Vagina (tissue), 2 donors: Measurements from ENCODE around the gene SLC5A11. TPM values are rescaled to one million over a fixed set of nuclear protein-coding genes. Genes with fewer than 3 reads are reported as not detected.

Experiments used
- DNase-seq, 2 donors: peaks; one replicate each; pipeline ENCODE4 v3.0.0-alpha.2; 2017; ENCODE audit errors: extremely low spot score in 2 of 2
- H3K27ac ChIP-seq: fragments of 200-600 bp; sonication (generic); one replicate; pipeline ENCODE4 v1.5.1; 2019
- H3K27me3 ChIP-seq: fragments of 200-600 bp; sonication (generic); one replicate; pipeline ENCODE4 v1.5.1; 2019
- H3K36me3 ChIP-seq, 2 donors: fragments of 200-600 bp; sonication (generic); one replicate each; pipeline ENCODE4 v1.5.1; 2017 to 2019
- H3K4me1 ChIP-seq: fragments of 200-600 bp; sonication (generic); one replicate; pipeline ENCODE4 v1.5.1; 2019
- H3K4me3 ChIP-seq, 2 donors: fragments of 200-600 bp; sonication (generic); 1 replicate in 1 of 2; 2 replicates in 1 of 2; pipeline ENCODE4 v1.5.1; 2016 to 2019
- H3K9me3 ChIP-seq: fragments of 200-600 bp; sonication (generic); one replicate; pipeline ENCODE4 v1.5.1; 2019
- POLR2A ChIP-seq, 2 donors: fragments of 450-650 bp; IDR thresholded peaks; one replicate each; pipeline ENCODE4 v1.6.1; 2017; ENCODE audit warnings: antibody characterized with exemption in 2 of 2, mild to moderate bottlenecking in 2 of 2, moderate library complexity in 2 of 2
- POLR2AphosphoS5 ChIP-seq, 2 donors: sonication (generic); formaldehyde crosslinking; IDR thresholded peaks; one replicate each; pipeline ENCODE4 v1.9.0; 2017; ENCODE audit warnings: antibody characterized with exemption in 2 of 2, mild to moderate bottlenecking in 2 of 2, low read depth in 1 of 2; ENCODE audit not compliant: insufficient read depth in 1 of 2
- intact Hi-C: fragments of 100-400 bp; cut with DNase I; formaldehyde crosslinking; loops from one replicate; pipeline ENCODE4 v1.15.1; 2023
- total RNA-seq: library from RNA; depleted of rRNA; stranded (reverse); fragments of >200 nt; gene quantifications from one replicate; pipeline ENCODE4 v1.2.3, GENCODE V29; 2016
- TF ChIP-seq, protein P1 (sequence below), 3 experiments: fragments of 450-650 bp in 2 of 3; fragments of 200-600 bp in 1 of 3; sonication (generic) in 1 of 3; IDR thresholded peaks; one replicate each; pipeline ENCODE4 v1.5.1; 2017 to 2019; ENCODE audit warnings: antibody characterized with exemption in 3 of 3, mild to moderate bottlenecking in 2 of 3, moderate library complexity in 2 of 3

Gene SLC5A11
- total RNA-seq, 1 donor from 2014 or later = not detected

DNA sequence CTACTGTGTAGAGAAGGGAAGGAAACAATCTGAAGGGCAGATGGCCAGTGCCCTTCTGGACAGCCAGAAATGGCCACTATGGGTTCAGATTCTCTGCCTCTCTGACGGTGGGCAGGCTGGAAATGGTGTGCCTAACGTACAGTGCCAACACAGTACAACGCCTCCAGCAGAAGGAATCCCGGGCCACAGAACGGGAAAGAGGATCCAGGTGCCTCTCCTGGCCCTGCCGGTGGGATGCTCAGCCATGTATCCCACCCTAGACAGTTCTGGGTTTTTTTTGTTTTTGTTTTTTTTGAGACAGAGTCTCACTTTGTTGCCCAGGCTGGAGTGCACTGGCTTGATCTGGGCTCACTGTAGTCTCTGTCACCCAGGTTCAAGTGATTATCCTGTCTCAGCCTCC lies 71.5 kb downstream of the SLC5A11 start:
- H3K27ac ChIP-seq = no peak overlapping the region
- no peaks in the 10 kb centered on the region for H3K9me3 ChIP-seq
- no peaks in the 10 kb centered on the region for H3K4me1 ChIP-seq
- intact Hi-C loops = no loop called here
- no peak for TF ChIP-seq POLR2AphosphoS5 (IDR thresholded peaks at IDR 0.05; ENCODE audit: insufficient read depth in 1 of 2, low read depth in 1 of 2)
- TF ChIP-seq POLR2A (IDR thresholded peaks at IDR 0.05) = no peak
- TF ChIP-seq, protein P1, sequence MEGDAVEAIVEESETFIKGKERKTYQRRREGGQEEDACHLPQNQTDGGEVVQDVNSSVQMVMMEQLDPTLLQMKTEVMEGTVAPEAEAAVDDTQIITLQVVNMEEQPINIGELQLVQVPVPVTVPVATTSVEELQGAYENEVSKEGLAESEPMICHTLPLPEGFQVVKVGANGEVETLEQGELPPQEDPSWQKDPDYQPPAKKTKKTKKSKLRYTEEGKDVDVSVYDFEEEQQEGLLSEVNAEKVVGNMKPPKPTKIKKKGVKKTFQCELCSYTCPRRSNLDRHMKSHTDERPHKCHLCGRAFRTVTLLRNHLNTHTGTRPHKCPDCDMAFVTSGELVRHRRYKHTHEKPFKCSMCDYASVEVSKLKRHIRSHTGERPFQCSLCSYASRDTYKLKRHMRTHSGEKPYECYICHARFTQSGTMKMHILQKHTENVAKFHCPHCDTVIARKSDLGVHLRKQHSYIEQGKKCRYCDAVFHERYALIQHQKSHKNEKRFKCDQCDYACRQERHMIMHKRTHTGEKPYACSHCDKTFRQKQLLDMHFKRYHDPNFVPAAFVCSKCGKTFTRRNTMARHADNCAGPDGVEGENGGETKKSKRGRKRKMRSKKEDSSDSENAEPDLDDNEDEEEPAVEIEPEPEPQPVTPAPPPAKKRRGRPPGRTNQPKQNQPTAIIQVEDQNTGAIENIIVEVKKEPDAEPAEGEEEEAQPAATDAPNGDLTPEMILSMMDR (IDR thresholded peaks at IDR 0.05) = no peak
- H3K27me3 ChIP-seq = no peaks in the 10 kb centered on the region
- DNase-seq = no peak
- no peak overlapping the region for H3K4me3 ChIP-seq
- H3K36me3 ChIP-seq = peaks cover 0 to 53% of the 10 kb centered on the region in 2 donors

DNA sequence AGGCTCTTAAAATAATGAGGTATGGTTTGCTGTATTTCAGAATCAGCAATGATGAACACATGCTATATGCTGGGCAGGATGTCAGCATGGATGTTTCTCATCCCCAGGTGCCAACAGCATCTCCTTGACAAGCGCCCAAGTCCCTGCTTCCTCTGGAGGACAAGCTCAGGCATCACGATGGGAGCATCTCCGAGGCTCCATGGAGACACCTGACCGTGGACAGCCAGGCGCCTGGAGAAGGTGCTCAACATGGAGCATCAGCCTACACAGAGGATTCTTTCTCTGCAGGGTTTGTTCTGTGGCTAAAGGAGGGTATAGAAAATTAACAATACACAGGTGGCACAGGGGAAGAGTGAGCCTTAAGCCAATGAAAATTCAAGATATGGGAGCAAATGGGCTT lies 72.1 kb downstream of the SLC5A11 start:
- TF ChIP-seq, protein P1 (IDR thresholded peaks at IDR 0.05) = no peak
- no peak for TF ChIP-seq POLR2AphosphoS5 (IDR thresholded peaks at IDR 0.05; ENCODE audit: insufficient read depth in 1 of 2, low read depth in 1 of 2)
- H3K36me3 ChIP-seq = peaks cover 0 to 55% of the 10 kb centered on the region in 2 donors
- no peaks in the 10 kb centered on the region for H3K9me3 ChIP-seq
- H3K27me3 ChIP-seq = no peaks in the 10 kb centered on the region
- no peak overlapping the region for H3K27ac ChIP-seq
- DNase-seq = no peak
- H3K4me3 ChIP-seq = no peak overlapping the region
- intact Hi-C loops = no loop called here
- H3K4me1 ChIP-seq = no peaks in the 10 kb centered on the region

DNA sequence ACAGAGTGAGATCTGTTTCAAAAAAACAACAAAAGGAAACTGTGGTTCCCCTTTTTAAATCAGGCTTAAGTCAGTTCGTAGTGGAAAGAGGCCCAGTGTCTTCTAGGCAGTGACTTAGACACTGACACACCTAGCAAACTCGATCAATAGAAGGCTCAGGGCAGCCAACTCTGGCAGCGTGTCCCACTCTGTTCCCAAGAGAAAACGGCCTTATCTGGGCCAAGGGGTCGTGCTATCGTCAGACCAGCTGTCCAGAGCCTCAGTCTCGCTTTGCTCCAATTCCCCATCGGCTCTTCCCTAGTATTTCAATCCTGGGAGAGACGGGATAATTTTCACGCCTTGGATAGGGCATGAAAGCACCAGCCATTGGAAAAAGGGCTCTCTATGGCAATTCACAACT lies 72.9 kb downstream of the SLC5A11 start:
- Histone ChIP-seq H3K4me1 (no peaks in the 10 kb centered on the region), H3K4me3 (no peak overlapping the region), H3K36me3 (peaks cover 0 to 55% of the 10 kb centered on the region in 2 donors), H3K27me3 (no peaks in the 10 kb centered on the region), H3K27ac (no peak overlapping the region), H3K9me3 (no peaks in the 10 kb centered on the region)
- DNase-seq = no peak
- no peak for TF ChIP-seq POLR2A (IDR thresholded peaks at IDR 0.05)
- TF ChIP-seq, protein P1 (IDR thresholded peaks at IDR 0.05) = no peak
- intact Hi-C loops = no loop called here

DNA sequence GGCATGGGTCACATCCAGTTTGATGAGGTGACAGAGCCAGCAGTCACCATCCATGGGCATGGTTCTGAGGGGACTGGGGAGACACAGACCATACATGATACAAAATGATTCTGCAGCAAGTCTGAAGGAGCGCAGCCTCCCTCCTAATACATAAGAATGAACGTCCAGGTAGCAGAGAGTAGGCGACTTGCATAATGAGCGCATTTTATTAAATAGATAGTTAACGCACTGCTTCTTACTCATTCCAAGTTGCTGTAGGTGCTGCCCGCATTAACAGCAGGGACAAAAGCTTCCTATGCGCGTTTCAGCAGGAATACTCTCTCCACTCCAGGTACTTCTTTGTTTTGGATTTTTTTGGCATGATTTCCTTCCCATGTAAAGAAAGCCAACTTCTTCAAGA lies 73.8 kb downstream of the SLC5A11 start:
- Histone ChIP-seq H3K4me3 (no peak overlapping the region), H3K27me3 (no peaks in the 10 kb centered on the region), H3K4me1 (no peaks in the 10 kb centered on the region), H3K27ac (no peak overlapping the region), H3K36me3 (peaks cover 0 to 55% of the 10 kb centered on the region in 2 donors), H3K9me3 (no peaks in the 10 kb centered on the region)
- TF ChIP-seq, protein P1 (IDR thresholded peaks at IDR 0.05) = no peak
- no peak for TF ChIP-seq POLR2AphosphoS5 (IDR thresholded peaks at IDR 0.05; ENCODE audit: insufficient read depth in 1 of 2, low read depth in 1 of 2)
- DNase-seq = no peak
- intact Hi-C loops = no loop called here

DNA sequence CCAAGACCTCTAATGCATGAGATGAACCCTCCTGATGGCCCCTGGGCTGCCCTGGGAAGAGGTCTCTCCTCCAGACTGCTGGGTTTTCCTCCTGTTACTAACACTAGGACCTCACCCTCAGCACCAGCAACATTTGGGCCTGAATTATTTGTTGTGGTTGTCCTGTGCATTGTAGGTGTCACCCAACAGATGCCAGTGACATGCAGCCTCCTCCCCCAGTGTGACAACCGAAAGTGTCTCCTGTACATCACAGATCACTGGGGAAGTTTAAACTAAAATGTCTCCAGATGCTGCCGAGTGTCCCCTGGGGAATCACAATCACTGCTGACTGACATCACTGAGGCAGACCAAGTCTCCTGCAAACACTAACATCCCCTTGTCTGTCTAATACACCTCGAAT lies 74.8 kb downstream of the SLC5A11 start:
- no peaks in the 10 kb centered on the region for H3K9me3 ChIP-seq
- no peak overlapping the region for H3K4me3 ChIP-seq
- no peaks in the 10 kb centered on the region for H3K4me1 ChIP-seq
- DNase-seq = no peak
- intact Hi-C loops = no loop called here
- H3K27me3 ChIP-seq = no peaks in the 10 kb centered on the region
- peaks cover 0 to 55% of the 10 kb centered on the region in 2 donors for H3K36me3 ChIP-seq
- no peak for TF ChIP-seq POLR2AphosphoS5 (IDR thresholded peaks at IDR 0.05; ENCODE audit: insufficient read depth in 1 of 2, low read depth in 1 of 2)
- TF ChIP-seq POLR2A (IDR thresholded peaks at IDR 0.05) = no peak
- TF ChIP-seq, protein P1 (IDR thresholded peaks at IDR 0.05) = no peak
- no peak overlapping the region for H3K27ac ChIP-seq
